PFSK-1 (cell line): ENCODE measurements around the gene VWA2.

Source experiments
- FOXP2 ChIP-seq: optimal IDR thresholded peaks from 2 replicates; pipeline ENCODE3; 2011; ENCODE audit warnings: borderline replicate concordance, control low read depth, inconsistent platforms; ENCODE audit not compliant: insufficient read depth; ENCODE audit errors: extremely low read length, extremely low read depth
- POLR2AphosphoS5 ChIP-seq: IDR thresholded peaks from 2 replicates; pipeline ENCODE4 v1.6.1; 2012; ENCODE audit warnings: low read depth, mild to moderate bottlenecking, control low read depth, low read length, moderate library complexity
- SIN3A ChIP-seq: IDR thresholded peaks from 2 replicates; pipeline ENCODE4 v1.6.1; 2012; ENCODE audit warnings: mild to moderate bottlenecking, low read length, moderate library complexity, borderline replicate concordance; ENCODE audit not compliant: insufficient read depth
- TAF1 ChIP-seq: IDR thresholded peaks from 2 replicates; pipeline ENCODE4 v1.6.1; 2012; ENCODE audit warnings: low read length, control low read depth, borderline replicate concordance; ENCODE audit not compliant: insufficient read depth
- TF ChIP-seq, protein P1 (sequence below), 2 experiments: IDR thresholded peaks; 2 replicates each; pipeline versions ENCODE4 v1.6.1 to v1.8.0; 2011 to 2012; ENCODE audit warnings: low read depth in 2 of 2, low read length in 2 of 2, control low read depth in 1 of 2, inconsistent platforms in 1 of 2, mild to moderate bottlenecking in 1 of 2, moderate library complexity in 1 of 2; ENCODE audit not compliant: insufficient read depth in 1 of 2

The VWA2 gene

DNA sequence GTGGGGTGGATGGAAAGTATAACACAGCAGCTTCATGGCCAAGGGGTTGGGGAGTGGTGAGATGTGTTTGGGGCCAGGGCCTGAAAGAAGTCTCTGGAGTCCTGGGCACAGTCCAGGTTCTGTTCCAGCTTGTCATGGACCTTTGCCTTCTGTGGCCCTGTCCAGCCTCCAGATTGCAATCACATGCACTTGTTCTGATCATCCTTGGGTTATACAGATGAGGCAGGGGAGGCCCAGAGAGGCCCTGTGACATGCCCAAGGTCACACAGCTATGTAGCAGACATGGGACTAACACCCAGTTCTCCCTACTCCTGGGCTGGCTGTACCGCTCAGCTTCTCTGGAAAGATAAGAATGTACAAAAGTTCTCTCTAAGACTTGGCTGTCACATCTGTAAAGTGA is 11.7 kb downstream of the VWA2 start:
- TF ChIP-seq FOXP2 = no peak
- no peak for TF ChIP-seq POLR2AphosphoS5
- no peak for TF ChIP-seq TAF1
- TF ChIP-seq, protein P1, sequence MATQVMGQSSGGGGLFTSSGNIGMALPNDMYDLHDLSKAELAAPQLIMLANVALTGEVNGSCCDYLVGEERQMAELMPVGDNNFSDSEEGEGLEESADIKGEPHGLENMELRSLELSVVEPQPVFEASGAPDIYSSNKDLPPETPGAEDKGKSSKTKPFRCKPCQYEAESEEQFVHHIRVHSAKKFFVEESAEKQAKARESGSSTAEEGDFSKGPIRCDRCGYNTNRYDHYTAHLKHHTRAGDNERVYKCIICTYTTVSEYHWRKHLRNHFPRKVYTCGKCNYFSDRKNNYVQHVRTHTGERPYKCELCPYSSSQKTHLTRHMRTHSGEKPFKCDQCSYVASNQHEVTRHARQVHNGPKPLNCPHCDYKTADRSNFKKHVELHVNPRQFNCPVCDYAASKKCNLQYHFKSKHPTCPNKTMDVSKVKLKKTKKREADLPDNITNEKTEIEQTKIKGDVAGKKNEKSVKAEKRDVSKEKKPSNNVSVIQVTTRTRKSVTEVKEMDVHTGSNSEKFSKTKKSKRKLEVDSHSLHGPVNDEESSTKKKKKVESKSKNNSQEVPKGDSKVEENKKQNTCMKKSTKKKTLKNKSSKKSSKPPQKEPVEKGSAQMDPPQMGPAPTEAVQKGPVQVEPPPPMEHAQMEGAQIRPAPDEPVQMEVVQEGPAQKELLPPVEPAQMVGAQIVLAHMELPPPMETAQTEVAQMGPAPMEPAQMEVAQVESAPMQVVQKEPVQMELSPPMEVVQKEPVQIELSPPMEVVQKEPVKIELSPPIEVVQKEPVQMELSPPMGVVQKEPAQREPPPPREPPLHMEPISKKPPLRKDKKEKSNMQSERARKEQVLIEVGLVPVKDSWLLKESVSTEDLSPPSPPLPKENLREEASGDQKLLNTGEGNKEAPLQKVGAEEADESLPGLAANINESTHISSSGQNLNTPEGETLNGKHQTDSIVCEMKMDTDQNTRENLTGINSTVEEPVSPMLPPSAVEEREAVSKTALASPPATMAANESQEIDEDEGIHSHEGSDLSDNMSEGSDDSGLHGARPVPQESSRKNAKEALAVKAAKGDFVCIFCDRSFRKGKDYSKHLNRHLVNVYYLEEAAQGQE (IDR thresholded peaks at IDR 0.05; ENCODE audit: insufficient read depth in 1 of 2, low read depth in 2 of 2, low read length in 2 of 2) = no peak
- no peak for TF ChIP-seq SIN3A

DNA sequence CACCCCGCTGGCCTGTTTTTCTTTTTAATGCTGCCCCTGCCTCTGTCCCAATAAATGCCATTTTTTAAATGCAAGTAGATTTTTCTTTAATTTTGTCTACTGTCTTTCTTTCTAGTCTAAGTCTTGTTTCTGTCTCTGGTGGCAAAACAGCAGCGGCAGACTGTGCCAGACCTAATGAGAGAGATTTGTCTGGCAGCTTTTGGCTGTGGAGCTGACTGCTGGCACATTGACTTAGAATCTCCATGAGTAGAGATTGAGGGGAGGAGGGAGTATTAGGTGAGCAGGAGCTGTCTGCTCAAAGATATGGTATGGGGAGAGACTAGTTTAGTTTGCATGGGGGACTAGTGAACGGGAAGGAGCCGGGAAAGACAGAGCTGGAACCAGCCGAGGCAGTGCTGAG is 13.0 kb downstream of the VWA2 start:
- TF ChIP-seq POLR2AphosphoS5 (no peak), TAF1 (no peak), SIN3A (no peak), FOXP2 (no peak)
- TF ChIP-seq, protein P1 (IDR thresholded peaks at IDR 0.05; ENCODE audit: insufficient read depth in 1 of 2, low read depth in 2 of 2, low read length in 2 of 2) = no peak

DNA sequence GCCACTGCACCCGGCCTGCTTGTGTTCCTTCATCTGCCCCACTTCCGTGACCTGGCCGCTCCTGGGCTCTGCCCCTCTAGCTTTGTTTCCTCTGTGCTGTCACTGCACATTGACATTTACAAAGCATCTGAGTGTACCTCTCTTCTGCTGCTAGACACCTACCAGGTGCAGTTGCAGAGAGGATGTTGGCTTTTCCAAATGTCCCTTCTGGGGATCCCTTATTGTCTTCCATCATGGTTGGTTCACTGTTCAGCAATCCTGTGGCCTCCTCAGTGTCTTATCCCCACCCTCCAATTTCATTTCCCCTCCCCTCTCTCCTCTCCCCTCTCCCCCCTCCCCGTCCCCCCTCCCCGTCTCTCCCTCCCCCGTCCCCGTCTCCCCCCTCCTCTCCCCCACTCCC is 13.8 kb downstream of the VWA2 start:
- TF ChIP-seq, protein P1 (IDR thresholded peaks at IDR 0.05; ENCODE audit: insufficient read depth in 1 of 2, low read depth in 2 of 2, low read length in 2 of 2) = no peak
- no peak for TF ChIP-seq FOXP2
- TF ChIP-seq SIN3A = no peak
- TF ChIP-seq TAF1 = no peak
- no peak for TF ChIP-seq POLR2AphosphoS5

DNA sequence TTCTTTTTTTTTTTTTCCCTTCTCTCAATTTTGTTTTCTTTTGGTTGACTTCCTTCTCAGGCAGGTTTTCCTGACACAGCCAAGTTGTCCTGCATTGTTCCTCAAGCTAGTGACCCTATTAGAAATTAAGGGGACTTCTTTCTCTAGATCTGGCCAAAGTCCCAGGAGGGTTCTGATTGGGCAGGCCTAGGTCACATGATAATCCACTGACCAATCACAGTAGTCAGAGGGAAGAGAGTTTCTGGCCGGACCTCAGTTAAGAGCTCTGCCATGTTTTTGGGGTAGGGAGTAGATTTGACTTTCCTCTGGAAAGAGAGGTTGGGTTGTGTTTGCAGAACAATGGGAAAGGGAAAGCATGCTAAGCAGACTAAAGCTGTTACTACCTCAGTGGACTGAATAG is 16.2 kb downstream of the VWA2 start:
- TF ChIP-seq SIN3A = no peak
- TF ChIP-seq, protein P1 (IDR thresholded peaks at IDR 0.05; ENCODE audit: insufficient read depth in 1 of 2, low read depth in 2 of 2, low read length in 2 of 2) = no peak
- no peak for TF ChIP-seq FOXP2
